Measurements from ENCODE around the gene CKAP5. TPM values are rescaled to one million over a fixed set of nuclear protein-coding genes. Genes with fewer than 3 reads are reported as not detected.

Gene CKAP5
- total RNA-seq, 2 donors from 2014 or later: 30.9 to 43.2 TPM

DNA sequence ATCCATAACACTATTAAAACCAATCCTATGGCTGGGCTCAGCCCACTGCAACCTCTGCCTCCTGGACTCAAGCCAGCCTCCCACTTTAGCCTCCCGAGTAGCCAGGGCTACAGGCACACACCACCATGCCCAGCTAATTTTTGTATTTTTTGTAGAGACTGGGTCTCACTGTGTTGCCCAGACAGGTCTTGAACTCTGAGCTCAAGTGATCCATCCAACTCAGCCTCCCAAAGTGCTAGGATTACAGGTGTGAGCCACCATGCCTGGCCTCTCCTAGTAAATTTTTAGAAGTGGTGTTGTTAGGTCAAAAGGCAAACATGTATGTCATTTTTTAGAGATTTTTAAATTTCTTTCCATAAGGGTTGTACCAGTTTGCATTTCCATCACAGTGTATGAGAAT lies 112.8 kb downstream of the CKAP5 start:
- Histone ChIP-seq H3K9me3 (no peaks in the 10 kb centered on the region), H3K27me3 (no peaks in the 10 kb centered on the region), H3K4me1 (no peaks in the 10 kb centered on the region), H3K36me3 (no peaks in the 10 kb centered on the region), H3K27ac (no peak overlapping the region), H3K4me3 (no peak overlapping the region)
- DNase-seq (ENCODE audit: low spot score): no peak
- TF ChIP-seq, protein P1, sequence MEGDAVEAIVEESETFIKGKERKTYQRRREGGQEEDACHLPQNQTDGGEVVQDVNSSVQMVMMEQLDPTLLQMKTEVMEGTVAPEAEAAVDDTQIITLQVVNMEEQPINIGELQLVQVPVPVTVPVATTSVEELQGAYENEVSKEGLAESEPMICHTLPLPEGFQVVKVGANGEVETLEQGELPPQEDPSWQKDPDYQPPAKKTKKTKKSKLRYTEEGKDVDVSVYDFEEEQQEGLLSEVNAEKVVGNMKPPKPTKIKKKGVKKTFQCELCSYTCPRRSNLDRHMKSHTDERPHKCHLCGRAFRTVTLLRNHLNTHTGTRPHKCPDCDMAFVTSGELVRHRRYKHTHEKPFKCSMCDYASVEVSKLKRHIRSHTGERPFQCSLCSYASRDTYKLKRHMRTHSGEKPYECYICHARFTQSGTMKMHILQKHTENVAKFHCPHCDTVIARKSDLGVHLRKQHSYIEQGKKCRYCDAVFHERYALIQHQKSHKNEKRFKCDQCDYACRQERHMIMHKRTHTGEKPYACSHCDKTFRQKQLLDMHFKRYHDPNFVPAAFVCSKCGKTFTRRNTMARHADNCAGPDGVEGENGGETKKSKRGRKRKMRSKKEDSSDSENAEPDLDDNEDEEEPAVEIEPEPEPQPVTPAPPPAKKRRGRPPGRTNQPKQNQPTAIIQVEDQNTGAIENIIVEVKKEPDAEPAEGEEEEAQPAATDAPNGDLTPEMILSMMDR (IDR thresholded peaks at IDR 0.05): no peak

DNA sequence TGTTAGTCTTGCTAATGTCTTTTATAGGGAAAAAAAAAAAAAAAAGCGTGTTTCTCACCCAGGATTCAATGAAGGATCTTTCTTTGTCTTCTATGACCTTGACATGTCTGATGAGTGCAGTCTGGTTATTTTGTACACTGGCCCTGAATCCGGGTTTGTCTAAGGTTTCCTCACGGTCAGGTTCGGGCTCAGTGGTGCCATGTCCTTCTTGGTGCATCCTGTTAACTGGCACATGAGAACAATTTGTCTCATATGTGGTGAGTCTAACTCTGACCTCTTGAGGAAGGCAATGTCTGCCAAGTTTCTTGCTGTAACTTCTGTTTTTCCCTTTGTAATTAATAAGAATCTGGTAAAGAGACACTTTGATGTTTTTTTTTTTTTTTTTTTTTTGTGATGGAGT lies 114.5 kb downstream of the CKAP5 start:
- Histone ChIP-seq H3K4me3 (no peak overlapping the region), H3K36me3 (no peaks in the 10 kb centered on the region), H3K27ac (no peak overlapping the region), H3K27me3 (no peaks in the 10 kb centered on the region), H3K9me3 (no peaks in the 10 kb centered on the region), H3K4me1 (no peaks in the 10 kb centered on the region)
- DNase-seq (ENCODE audit: low spot score): no peak
- TF ChIP-seq, protein P1 (IDR thresholded peaks at IDR 0.05): no peak

DNA sequence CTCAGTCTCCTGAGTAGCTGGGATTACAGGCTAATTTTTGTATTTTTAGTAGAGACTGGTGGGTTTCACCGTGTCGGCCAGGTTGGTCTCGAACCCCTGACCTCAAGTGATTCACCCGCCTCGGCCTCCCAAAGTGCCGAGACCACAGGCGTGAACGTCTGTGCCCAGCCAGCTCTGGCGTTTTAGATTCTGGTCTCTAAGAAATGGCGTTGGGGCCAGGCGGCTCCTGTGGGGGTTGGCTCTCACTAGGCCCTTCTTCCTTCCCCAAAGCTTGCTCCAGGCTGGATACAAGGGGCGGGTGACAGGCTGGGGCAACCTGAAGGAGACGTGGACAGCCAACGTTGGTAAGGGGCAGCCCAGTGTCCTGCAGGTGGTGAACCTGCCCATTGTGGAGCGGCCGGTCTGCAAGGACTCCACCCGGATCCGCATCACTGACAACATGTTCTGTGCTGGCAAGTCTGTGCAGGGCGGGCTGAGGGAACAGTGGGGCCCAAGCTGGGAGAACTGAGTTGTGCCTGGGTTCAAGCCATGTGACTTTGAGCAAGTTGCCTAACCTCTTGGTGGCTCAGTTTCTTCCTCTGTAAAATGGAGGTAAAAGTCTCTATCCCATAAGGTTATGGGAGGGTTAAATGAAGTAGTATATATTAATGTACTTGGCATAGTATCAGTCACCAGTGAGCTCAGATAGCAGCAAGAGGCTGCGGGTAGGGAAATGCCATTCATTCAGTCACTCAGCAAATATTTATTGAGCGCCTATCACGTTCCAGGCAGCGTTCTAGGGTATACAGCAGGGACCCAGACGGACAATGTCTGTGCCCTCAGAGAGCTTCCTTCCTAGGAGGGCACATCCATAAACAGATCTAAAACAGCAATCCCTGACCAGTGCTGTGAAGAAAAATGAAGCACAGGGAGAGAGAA lies 116.7 kb downstream of the CKAP5 start:
- TF ChIP-seq, protein P1 (IDR thresholded peaks at IDR 0.05): no peak
- no peak for DNase-seq (ENCODE audit: low spot score)
- Histone ChIP-seq H3K4me1 (no peaks in the 10 kb centered on the region), H3K36me3 (no peaks in the 10 kb centered on the region), H3K27me3 (no peaks in the 10 kb centered on the region), H3K27ac (no peak overlapping the region), H3K4me3 (no peak overlapping the region), H3K9me3 (no peaks in the 10 kb centered on the region)

DNA sequence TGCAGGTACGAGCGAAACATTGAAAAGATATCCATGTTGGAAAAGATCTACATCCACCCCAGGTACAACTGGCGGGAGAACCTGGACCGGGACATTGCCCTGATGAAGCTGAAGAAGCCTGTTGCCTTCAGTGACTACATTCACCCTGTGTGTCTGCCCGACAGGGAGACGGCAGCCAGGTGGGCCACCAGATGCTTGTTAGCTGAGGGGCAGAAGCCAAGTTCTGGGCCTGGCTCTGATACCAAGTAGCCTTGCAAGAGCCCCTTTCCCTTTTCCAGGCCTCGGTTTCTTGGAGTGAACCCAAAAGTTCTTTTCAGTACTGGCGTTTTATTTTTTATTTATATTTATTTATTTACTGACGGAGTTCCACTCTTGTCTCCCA lies 117.4 kb downstream of the CKAP5 start:
- H3K4me1 ChIP-seq: no peaks in the 10 kb centered on the region
- no peak overlapping the region for H3K4me3 ChIP-seq
- TF ChIP-seq, protein P1 (IDR thresholded peaks at IDR 0.05): no peak
- no peaks in the 10 kb centered on the region for H3K36me3 ChIP-seq
- no peaks in the 10 kb centered on the region for H3K27me3 ChIP-seq
- no peaks in the 10 kb centered on the region for H3K9me3 ChIP-seq
- DNase-seq (ENCODE audit: low spot score): no peak
- H3K27ac ChIP-seq: no peak overlapping the region

DNA sequence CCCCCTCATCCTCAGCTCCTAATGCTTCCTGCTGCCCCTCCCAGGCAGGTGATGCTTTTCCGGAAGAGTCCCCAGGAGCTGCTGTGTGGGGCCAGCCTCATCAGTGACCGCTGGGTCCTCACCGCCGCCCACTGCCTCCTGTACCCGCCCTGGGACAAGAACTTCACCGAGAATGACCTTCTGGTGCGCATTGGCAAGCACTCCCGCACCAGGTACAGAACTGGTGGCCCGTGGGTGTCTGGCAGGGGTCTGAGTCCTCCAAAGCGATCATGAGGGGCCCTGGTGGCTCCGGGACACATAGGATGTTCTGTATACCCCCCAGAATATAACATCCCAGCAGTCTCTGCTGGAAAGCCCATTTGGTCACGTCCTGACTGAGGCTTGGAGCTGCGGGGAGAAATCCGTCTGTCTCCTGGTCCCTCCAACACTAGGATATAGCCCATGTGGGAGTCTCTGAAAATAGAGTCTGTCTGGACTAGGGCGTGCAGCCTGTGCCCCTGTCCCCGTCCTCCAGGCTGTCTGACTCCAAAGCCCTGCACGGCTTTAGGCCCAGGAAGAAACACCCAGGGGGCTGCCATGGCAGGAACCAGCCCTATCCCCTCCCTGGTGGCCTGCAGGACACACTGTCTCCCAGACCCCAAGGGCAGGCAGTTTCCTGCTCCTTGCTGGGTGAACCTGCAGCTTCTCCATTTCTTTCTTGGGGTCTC lies 118.0 kb downstream of the CKAP5 start:
- H3K27ac ChIP-seq: no peak overlapping the region
- H3K36me3 ChIP-seq: no peaks in the 10 kb centered on the region
- TF ChIP-seq, protein P1 (IDR thresholded peaks at IDR 0.05): no peak
- H3K9me3 ChIP-seq: no peaks in the 10 kb centered on the region
- DNase-seq (ENCODE audit: low spot score): no peak
- H3K27me3 ChIP-seq: no peaks in the 10 kb centered on the region
- no peaks in the 10 kb centered on the region for H3K4me1 ChIP-seq
- H3K4me3 ChIP-seq: no peak overlapping the region
